NCI-H82 treated with DMSO at 0.1 percent for 48 hours (cell line): Measurements from ENCODE around the gene GLI3.

ENCODE experiments used
- DNase-seq: peaks from one replicate; lab custom pipeline; 2025; ENCODE audit not compliant: unreplicated experiment; lab: John Stamatoyannopoulos, UW

GLI3 gene

DNA sequence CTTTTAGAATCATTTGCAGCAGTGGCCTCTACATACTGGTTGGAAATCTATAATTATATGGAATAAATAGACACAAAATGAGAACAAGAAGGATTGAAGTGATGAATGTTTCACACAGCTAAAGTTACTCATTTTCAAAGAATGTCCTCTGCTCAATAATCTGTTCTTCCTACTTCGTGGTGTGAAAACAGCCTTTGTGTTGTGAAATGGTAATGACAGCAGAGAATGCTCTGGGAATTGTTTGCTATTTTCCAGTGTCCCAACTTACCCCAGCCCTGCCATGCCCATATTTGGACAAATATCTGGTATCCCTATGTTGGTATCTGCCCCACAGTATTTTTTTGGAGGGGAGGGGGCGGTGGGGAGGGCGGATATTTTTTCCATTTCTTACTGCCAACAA, 130.4 kb downstream of the GLI3 start:
- DNase-seq: no peak

DNA sequence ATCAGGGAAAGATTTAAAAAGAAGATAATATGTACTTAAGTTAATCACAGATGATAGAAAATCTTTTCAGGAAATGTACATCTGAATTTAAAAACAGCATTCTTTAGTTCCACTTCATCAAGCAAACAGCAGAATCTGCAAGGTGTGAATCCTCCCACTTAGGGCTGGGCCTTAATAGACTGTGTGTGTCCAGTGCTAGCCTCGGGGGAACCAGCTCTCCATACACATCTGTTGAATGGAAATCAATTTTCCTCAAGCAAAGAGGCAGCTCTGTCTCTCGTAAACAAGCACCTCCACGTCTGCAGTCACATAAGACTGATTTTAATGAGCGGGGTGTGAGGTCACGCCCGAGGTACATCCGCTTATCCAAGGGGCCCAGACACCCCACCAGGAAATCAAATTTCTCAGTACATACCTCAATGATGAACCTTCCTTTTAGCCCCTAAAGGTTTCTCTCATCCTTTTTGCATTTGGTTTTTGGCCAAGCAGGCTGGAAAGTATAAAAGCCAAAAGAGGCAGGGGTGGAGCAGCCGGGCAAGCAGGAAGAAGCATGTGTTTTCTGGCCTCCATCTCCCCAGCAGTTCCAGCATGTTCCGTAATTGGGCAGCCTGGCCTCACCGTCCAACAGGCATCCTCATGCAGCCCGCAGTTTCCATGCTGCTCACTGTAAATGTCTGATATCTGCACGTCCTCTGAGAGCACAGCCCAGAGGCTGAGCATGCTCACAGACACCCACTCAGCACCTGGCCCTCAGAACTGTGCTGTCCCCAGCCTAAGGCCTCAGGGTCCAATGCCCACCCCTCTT, 131.3 kb downstream of the GLI3 start:
- no peak for DNase-seq

DNA sequence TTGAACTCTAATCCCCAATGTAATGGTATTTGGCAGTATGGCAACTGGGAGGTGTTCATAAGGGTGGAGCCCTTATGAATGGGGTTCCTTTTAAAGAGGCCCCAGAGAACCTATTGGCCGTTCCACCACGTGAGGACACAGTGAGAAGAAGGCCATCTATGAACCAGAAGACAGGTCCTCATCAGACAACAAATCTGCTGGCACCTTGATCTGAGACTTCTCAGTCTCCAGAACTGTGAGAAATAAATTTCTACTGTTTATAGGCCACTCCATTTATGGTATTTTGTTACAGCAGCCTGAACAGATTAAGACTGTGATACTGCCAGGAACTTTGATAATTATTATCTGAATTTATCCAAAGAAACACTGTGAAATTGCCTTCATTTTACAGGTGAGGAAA, 132.3 kb downstream of the GLI3 start:
- no peak for DNase-seq

DNA sequence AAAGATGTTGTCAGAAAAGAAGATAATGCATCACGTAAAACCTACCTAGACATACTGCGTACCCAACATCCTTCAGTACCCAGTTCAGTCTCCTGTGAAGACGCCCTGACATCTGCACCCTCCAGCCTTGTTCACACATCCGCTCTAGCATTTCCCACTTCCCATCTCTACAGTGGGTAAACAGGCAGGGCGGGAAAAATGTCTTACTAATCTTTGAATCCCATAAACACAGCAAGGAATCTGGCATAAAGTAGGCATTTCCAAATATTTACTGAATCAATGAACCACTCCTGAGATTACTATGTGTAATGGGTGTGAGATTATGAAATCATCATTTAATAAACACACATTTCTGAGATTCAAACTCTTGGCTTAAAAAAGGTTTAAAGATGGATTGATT, 132.8 kb downstream of the GLI3 start:
- DNase-seq: no peak

DNA sequence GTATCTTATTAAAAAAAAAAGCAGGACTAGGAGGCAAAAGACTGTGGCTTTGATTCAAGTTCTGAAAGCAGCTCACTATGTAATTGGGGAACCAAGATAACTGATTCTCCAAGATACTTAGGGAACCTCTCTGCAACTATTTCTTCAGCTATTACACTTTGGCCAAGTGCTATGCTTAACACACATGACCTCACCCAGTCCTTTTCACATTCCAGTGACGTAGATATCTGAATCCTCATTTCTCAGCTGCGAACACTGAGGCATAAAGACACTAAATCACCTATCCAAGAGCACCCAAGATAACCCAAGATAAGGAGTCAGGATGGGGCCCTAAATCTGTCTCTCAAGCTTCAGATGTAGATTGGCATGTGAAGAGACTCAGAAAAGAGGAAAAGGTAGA, 133.6 kb downstream of the GLI3 start:
- no peak for DNase-seq

DNA sequence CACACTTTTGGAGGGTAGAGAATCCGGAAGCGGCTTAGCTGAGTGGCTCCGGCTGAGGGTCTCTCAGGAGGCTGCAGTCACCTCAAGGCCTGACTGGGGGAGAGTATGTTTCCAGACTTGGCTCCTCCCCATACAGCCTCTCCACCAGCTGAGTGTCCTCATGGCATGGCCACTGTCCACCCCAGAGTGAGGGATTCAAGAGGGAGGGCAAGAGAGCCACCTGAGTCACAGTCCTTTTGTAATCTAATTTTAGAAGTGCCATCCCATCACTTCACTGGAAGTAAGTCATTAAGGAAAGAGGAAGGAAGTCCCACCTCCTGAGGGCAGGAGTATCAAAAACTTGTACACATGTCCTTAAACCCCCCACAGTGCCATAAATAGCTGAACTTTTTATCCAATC, 134.0 kb downstream of the GLI3 start:
- DNase-seq: no peak

DNA sequence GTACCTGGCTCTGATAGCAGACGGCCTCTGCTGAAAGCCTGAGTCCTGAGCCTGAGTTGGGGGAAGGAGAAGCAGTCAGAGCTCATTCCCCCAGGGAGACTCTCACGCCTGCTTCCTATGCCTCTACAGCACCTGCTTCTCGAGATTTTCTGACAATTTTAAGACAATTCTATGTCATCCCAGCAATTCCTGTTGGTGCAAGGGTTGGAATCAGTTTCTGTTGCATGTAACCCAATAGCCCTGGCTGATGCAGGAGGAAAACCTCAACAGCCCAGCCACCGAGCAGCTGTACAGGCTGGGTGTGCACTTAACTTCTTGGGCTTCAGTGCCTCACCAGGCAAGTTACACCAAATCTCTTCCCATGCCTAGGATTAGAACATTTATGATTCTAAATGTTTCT, 134.7 kb downstream of the GLI3 start:
- DNase-seq: no peak

DNA sequence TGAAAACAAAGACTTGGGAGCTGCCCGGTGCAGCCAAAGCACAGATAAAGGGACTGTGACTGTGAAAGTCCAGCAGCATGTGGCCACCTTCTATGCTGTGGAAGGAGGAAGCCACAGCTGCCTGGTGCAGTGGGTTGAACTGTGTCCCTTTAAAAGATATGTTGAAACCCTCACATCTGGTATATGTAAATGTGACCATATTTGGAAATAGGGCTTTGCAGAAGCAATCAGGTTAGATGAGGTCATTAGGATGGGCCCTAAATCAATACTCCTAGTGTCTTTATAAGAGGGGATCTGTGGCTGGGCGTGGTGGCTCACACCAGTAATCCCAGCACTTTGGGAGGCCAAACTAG, 136.9 kb downstream of the GLI3 start:
- no peak for DNase-seq

DNA sequence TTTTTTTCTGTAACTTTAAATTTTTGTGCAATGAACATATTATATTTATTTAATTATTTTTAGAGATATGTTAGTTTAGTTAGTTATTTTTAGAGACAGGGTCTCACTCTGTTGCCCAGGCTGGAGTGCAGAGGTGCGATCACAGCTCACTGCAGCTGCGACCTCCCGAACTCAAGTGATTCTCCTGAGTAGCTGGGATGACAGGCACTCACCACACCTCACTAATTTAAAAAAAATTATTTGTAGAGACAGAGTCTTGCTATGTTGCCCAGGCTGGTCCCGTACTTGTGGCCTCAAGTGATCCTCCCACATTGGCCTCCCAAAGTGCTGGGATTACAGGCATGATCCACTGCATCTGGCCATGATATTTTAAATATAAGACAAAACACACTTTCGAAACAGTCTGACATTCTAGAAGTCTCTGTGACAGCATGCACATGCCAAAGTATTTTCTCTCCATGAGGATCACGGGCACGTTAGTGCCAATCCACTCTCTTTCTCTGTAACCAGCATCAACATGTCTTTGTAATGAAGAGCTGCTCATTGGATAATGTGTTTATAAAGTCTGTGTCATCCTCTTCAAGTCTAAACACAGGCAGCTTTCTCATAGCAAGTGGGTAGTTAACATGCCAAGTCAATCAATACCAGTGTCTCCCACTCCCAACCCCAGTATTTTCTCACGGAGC, 137.4 kb downstream of the GLI3 start:
- no peak for DNase-seq

DNA sequence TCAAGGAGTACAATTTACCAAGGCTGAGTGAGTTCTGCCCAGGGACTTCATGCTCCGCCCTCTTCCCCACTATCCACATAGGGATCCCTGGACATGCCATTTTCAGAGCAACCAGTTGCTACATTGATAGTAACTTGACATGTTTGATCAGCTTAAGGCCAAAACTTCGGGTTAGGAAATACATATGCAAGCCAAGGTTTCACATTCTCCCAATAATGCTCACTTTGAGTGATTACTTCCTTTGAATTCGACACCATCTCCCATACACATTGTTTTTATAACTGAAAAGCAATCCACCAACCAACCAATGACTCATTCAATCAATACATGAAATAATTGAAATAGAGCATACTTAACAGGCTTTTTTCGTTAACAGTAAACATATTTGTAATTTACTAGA, 137.9 kb downstream of the GLI3 start:
- no peak for DNase-seq

DNA sequence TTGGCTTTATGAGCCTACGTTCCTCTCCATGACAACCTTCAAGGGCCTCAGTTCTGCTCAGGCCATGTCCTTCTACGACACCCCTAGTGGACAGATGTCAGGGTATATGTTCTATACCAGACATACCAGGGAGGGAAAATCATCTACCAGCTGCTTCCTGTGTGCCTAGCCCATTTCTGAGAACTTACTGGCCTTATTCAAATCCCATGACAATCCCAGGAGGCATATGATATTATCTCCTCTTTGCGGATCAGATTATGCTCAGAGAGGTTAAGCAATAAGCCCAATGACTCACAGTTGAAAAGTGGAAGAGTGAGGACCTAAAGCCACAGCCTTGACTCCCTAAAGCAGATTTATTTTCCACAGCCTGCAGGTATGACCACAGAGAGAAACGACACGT, 139.3 kb downstream of the GLI3 start:
- no peak for DNase-seq

DNA sequence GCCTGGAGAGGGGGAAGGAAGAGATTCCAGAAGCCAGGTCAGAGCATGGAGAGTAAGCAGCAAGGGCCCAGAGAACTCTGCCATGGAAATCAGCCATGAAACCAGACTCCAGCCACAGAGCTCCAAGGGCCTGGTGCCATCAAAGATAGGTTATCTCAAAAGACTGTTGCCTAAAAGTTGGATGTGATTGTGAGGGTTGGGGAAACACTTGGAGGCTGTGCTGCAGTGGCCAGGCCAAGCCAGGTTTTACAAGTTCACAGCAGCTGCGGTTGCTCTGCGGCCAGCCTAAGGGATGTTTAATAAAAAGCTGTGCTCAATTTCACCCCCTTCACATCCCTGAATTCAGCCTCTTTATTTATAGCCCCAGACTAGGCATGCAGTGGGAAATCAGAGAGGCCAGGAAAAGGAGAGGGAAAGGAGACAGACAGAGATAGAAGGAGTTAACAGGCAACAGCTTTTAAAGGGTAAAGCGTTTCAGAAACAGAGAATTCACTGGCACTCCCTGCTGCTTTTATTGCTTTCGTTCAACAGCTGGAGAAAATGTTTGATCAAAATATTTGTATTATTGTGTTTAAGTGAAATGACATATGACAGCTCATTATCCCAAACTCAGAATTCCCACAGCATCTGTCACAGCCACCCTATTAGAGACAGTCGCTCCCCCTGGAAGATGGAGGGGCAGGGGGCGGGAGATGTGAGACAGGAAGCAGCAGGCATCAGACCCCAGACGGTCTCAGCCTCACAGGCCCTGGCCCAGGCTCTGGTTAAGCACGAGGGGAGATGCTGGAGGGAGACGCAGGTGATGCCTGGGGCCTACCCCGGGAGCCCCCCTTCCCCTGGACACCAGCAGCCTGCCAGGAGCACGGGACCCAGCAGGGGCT, 140.1 kb downstream of the GLI3 start:
- DNase-seq: no peak

DNA sequence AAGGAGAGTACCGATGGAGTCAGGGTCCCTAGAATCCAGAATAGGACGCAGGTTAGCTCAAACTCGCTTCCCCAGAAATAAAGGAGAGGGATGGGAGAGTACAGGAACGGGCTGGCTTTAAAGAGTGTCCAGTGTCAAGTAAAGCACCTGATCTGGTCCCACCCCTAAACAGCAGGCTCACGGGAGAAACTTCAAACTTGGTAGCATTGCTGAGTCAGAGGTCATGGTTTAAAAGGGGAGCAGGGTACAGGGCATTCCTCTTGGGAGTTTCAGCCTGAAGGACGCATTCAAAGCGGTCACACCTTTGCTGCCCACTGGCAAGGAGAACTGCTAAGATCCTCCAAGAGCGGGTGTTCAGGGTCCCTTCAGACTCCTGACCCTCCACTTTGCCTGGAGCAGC, 140.7 kb downstream of the GLI3 start:
- DNase-seq: no peak

DNA sequence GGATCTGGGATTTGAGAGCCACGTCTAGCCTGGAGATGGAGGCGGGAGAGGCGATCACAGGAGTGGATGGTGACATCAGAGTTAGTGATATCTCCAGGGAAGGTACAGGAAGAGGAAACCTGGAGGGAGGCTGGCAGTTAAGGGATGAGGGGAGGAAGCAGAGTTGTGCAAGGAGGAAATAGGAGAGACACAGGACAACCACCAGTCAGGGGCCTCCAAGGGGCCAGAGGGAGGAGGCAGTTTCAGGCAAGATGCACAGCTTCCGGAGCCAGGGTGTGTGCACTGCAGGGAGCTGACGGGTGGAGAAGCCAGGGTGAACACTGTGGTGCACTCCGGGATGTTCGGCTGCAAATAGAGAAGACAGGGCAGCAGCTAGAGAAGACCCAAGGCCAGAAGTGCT, 141.2 kb downstream of the GLI3 start:
- DNase-seq: no peak

DNA sequence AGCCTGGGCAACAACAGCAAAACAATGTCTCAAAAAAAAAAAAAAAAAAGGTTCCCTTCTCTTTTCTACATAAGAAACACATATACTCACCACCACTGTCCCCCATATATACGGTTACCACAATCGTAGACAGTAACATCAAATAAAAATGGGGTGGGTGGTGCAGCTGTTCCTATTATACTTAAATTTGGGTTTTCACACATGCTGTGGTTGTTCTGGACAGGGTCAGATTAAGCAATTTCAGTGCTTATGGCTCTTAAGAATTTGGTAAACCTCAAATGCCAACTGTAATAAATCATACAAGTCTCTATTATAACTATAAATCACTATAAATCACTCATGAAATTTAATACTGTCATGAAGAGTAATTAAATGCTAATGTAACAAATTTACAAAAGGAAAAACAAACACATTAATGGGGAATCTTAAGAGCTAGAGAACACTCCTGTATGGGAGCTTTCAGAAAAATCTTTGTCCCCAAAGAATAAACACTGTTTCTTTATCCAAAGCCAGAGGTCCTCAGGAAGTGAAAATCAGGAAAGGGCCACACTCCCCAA, 143.6 kb downstream of the GLI3 start:
- DNase-seq: no peak

DNA sequence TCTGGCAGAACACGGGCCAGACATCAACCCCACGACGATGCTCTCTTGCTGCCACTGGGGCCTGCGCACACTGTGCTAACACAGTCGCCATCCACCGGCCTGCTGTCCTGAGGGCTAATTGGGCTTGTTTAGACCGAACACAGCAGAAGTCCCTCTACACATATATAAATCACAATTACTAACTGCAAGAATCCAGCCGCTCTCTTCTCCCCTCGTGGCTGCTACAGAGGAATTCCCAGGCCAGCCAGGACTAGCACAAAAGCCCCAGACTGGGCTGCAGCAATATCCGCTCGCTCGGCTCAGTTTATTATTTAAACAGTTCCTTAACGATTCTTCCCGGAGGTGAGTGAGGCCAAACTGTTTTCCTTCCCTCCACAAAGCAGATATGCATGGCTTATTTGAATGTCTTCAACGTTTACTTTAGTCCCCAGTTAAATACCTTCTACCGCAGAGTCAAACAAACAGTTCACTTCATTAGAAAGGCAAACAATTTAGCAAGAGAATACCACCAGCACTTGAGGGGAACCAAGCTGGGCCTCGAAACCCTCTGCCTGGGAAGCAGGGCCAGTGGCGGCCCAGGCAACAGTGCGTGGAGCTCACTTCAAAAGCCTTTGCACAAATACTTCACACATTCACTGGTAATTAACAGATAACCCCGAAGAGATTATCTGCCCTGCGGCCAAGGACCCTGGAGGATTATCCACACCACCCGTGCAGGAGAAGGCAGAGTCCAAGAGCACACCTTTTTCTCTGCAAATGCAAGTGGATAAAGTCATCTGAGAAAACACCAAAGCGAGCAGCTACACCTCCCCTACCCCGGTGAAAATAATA, 145.3 kb downstream of the GLI3 start:
- DNase-seq: no peak

DNA sequence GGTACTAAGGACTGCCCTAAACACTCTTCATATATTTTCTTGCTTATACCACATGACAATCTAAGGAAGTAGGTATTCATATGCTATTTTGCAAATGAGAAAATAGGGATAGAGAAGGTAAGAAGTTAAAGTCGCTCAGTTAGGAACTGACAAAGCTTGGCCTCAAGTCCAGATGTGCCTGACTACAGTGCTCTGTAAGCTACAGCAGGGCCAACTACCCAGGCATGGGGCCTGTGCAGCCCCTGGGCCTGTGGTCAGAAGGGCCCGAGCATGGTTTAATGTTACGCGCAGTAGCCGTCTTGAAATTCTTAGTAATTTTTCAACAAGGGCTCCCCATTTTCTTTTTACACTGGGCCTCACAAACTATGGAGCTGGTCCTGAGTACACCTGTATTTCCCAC, 146.2 kb downstream of the GLI3 start:
- DNase-seq: no peak

DNA sequence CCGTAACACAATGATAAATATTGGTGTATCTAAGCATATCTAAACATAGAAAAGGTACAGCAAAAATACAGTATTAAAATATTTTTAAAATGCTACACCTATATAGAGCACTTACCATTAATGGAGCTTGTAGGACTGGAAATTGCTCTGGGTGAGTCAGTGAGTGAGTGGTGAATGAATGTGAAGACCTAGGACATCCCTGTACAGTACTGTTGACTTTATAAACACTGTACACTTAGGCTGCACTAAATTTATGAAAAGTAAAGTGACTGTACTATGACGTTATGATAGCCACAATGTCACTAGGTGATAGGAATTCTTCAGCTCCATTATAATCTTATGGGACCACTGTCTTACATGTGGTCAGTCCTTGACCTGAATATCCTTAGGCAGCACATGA, 147.0 kb downstream of the GLI3 start:
- no peak for DNase-seq

DNA sequence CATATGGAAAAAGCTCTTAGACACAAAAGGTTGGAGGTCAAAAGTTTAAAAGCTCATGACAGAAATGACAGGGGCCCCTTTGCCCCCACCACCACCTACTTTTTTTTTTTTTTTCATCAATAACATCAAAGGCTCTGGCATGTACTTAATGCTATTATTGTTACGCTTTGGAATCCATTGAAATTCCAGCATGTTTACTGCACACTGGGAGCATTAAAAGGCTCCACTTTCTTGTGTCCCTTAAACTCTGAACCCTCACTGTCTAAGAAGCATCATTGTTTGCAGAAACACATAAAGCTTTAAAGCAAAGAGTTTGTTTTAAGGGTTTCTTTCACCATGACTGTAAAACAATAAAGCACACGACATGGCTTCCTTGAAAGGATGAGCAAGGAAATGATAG, 149.4 kb downstream of the GLI3 start:
- no peak for DNase-seq

DNA sequence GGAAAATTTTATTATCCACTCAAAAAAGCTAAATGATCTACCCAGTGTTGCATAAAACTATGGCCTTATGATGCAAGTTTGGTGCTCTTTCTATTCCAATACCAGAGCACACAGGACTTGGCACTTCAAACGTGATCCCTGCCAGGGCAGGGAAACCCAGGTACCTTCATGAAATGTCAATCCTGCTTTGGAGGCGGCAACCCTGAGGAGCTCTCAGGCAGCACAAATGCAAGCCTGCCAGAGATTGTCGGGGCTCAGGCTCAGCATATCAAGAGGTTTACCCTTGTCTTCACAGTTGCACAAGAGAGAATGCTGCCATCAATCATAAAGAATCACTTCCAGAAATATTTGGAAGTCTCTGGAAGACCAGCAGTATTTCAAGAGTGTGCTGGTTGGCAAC, 151.5 kb downstream of the GLI3 start:
- no peak for DNase-seq

DNA sequence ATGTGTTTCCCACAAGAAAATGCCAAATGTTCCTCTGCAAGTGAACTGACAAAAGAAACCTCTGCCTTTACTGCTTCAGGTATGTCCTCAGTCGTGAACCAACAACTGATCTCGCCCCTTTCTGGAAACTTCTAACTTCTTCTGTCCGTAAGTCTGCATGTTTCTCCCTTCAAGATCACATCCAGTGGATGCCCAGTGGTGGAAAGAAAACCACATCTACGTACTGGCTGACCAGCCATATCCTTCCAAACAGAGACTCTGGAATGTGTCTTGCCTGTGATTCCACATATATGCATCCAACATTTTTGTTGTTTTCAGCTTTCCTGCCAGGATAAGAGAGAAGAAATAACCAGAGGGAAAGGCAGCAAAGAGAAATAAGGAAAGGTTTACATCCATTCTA, 152.7 kb downstream of the GLI3 start:
- DNase-seq: no peak
